ENCODE data around the gene PCDH9. TPM values are rescaled to one million over a fixed set of nuclear protein-coding genes. Genes with fewer than 3 reads are reported as not detected.

PCDH9 gene
- total RNA-seq, 1 experiment from 2014 or later: 10.1 TPM

- no peak overlapping the region for H3K4me3 Mint-ChIP-seq (ENCODE audit: unreplicated experiment)
- TF ChIP-seq CTCF (IDR thresholded peaks at IDR 0.05; ENCODE audit: unreplicated experiment): no peak
- ChIA-PET CTCF (no interaction called here), POLR2A (no interaction called here)
- peaks cover 5% of the 10 kb centered on the region for H3K4me1 Mint-ChIP-seq (ENCODE audit: insufficient read depth, unreplicated experiment)
- intact Hi-C loops (cut with micrococcal nuclease): no loop called here
- DNase-seq (ENCODE audit: unreplicated experiment): no peak
- H3K27me3 Mint-ChIP-seq (ENCODE audit: insufficient read depth, unreplicated experiment): no peaks in the 10 kb centered on the region
- peak overlapping the region; percentile 59 for H3K27ac Mint-ChIP-seq (ENCODE audit: low read depth, unreplicated experiment)
- no peaks in the 10 kb centered on the region for H3K9me3 Mint-ChIP-seq (ENCODE audit: unreplicated experiment)
- H3K36me3 Mint-ChIP-seq (ENCODE audit: insufficient read depth, unreplicated experiment): no peaks in the 10 kb centered on the region
- TSS peak; percentile 84 for BruUV-seq (replicated peaks)
Observed at GRCh38 chr13:66933527-66933926, 296.6 kb downstream of the PCDH9 start.

GRCh38 chr13:66927562-66927961 lies 302.6 kb downstream of the PCDH9 start:
- Mint-ChIP-seq H3K4me1 (ENCODE audit: insufficient read depth, unreplicated experiment) (peaks cover 19% of the 10 kb centered on the region), H3K27ac (ENCODE audit: low read depth, unreplicated experiment) (peak overlapping the region; percentile 92), H3K27me3 (ENCODE audit: insufficient read depth, unreplicated experiment) (no peaks in the 10 kb centered on the region), H3K4me3 (ENCODE audit: unreplicated experiment) (no peak overlapping the region), H3K9me3 (ENCODE audit: unreplicated experiment) (no peaks in the 10 kb centered on the region), H3K36me3 (ENCODE audit: insufficient read depth, unreplicated experiment) (peaks cover 6% of the 10 kb centered on the region)
- BruUV-seq (replicated peaks): no TSS peak
- TF ChIP-seq CTCF (IDR thresholded peaks at IDR 0.05; ENCODE audit: unreplicated experiment): no peak
- peak; percentile 1 for DNase-seq (ENCODE audit: unreplicated experiment)
- POLR2A ChIA-PET: interaction anchor here (0.6 to 2.1 kb wide), 4 partner anchors 13 to 1685 kb away, joined by 3 to 7 read pairs (median 4); no protein-coding TSS in a partner anchor
- CTCF ChIA-PET: interaction anchor here (0.6 to 1.7 kb wide), 5 partner anchors 9 to 575 kb away, joined by 3 read pairs; no protein-coding TSS in a partner anchor
- intact Hi-C loops (cut with micrococcal nuclease): loop anchor here (1.0 kb wide), 1 partner anchor 297 kb away; no protein-coding TSS in a partner anchor

GRCh38 chr13:66926851-66927524 lies 303.1 kb downstream of the PCDH9 start:
- peak; percentile 65 for DNase-seq (ENCODE audit: unreplicated experiment)
- no TSS peak for BruUV-seq (replicated peaks)
- TF ChIP-seq CTCF (IDR thresholded peaks at IDR 0.05; ENCODE audit: unreplicated experiment): no peak
- Mint-ChIP-seq H3K4me3 (ENCODE audit: unreplicated experiment) (no peak overlapping the region), H3K36me3 (ENCODE audit: insufficient read depth, unreplicated experiment) (peaks cover 6% of the 10 kb centered on the region), H3K9me3 (ENCODE audit: unreplicated experiment) (no peaks in the 10 kb centered on the region), H3K27me3 (ENCODE audit: insufficient read depth, unreplicated experiment) (no peaks in the 10 kb centered on the region), H3K27ac (ENCODE audit: low read depth, unreplicated experiment) (peak overlapping the region; percentile 92), H3K4me1 (ENCODE audit: insufficient read depth, unreplicated experiment) (peaks cover 19% of the 10 kb centered on the region)
- ChIA-PET POLR2A (interaction anchor here (0.6 to 2.1 kb wide), 6 partner anchors 14 to 1685 kb away, joined by 3 to 7 read pairs (median 3); no protein-coding TSS in a partner anchor), CTCF (interaction anchor here (0.6 to 1.7 kb wide), 7 partner anchors 9 to 575 kb away, joined by 3 to 6 read pairs (median 3); no protein-coding TSS in a partner anchor)
- intact Hi-C loops (cut with micrococcal nuclease): loop anchor here (1.0 kb wide), 1 partner anchor 297 kb away; no protein-coding TSS in a partner anchor

- Mint-ChIP-seq H3K4me1 (ENCODE audit: insufficient read depth, unreplicated experiment) (peaks cover 19% of the 10 kb centered on the region), H3K4me3 (ENCODE audit: unreplicated experiment) (no peak overlapping the region), H3K9me3 (ENCODE audit: unreplicated experiment) (no peaks in the 10 kb centered on the region), H3K27ac (ENCODE audit: low read depth, unreplicated experiment) (peak overlapping the region; percentile 92), H3K36me3 (ENCODE audit: insufficient read depth, unreplicated experiment) (peaks cover 6% of the 10 kb centered on the region), H3K27me3 (ENCODE audit: insufficient read depth, unreplicated experiment) (no peaks in the 10 kb centered on the region)
- BruUV-seq (replicated peaks): no TSS peak
- ChIA-PET CTCF (interaction anchor here (0.7 to 1.7 kb wide), 5 partner anchors 8 to 298 kb away, joined by 3 to 6 read pairs (median 3); no protein-coding TSS in a partner anchor), POLR2A (interaction anchor here (0.7 to 2.1 kb wide), 5 partner anchors 14 to 303 kb away, joined by 3 to 7 read pairs (median 3); no protein-coding TSS in a partner anchor)
- intact Hi-C loops (cut with micrococcal nuclease): no loop called here
- TF ChIP-seq CTCF (IDR thresholded peaks at IDR 0.05; ENCODE audit: unreplicated experiment): no peak
- no peak for DNase-seq (ENCODE audit: unreplicated experiment)
Observed at GRCh38 chr13:66926200-66926850, 303.8 kb downstream of the PCDH9 start.

Measured in MCF 10A (cell line).